ENCODE results near the gene CLSTN2. TPM values are rescaled to one million over a fixed set of nuclear protein-coding genes. Genes with fewer than 3 reads are reported as not detected.

Gene CLSTN2
- total and polyA plus RNA-seq, 5 donors from 2014 or later: not detected

DNA sequence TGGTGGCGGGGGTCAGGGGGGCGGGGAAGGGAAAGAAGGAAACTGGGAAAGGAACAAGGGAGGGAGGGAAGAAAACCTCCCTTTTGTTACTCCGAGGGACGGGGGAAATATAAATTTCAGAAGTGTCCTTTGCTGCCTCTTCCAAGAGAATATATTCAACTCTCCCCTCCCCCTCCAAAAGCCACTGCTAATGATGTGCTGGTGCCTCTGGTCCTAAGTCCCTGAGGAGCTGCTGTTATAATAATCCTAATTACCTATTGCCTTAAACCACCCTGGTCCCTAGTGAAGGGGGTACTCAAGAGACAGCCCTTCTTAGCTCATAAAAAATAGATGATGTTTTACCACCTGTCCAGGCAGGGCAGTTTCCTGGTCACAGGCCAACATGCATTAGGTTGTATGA, 624.6 kb downstream of the CLSTN2 start:
- no peaks in the 10 kb centered on the region for H3K27me3 ChIP-seq (ENCODE audit: control insufficient read depth, insufficient read depth, low read length)
- no peaks in the 10 kb centered on the region for H3K36me3 Mint-ChIP-seq
- H3K4me1 Mint-ChIP-seq: no peaks in the 10 kb centered on the region
- no peak overlapping the region for H3K4me3 Mint-ChIP-seq
- H3K4me3 ChIP-seq (ENCODE audit: low read depth, low read length): no peak overlapping the region
- ATAC-seq (ENCODE audit: low read depth in 2 of 2): no peak
- no peak overlapping the region for H3K27ac Mint-ChIP-seq
- no peak for DNase-seq
- no peaks in the 10 kb centered on the region for H3K36me3 ChIP-seq (ENCODE audit: control insufficient read depth, insufficient read depth, low read length)
- no peaks in the 10 kb centered on the region for H3K4me1 ChIP-seq (ENCODE audit: control insufficient read depth, insufficient read depth, low read length, poor library complexity, severe bottlenecking)
- no peaks in the 10 kb centered on the region for H3K27me3 Mint-ChIP-seq
- no peak overlapping the region for H3K27ac ChIP-seq (ENCODE audit: insufficient read depth, low read length, poor library complexity, severe bottlenecking)
- peaks cover 0 to 2% (median 1%) of the 10 kb centered on the region in 7 donors for H3K9me3 Mint-ChIP-seq
- no peaks in the 10 kb centered on the region for H3K9me3 ChIP-seq (ENCODE audit: control insufficient read depth in 2 of 2, low read length in 2 of 2)

DNA sequence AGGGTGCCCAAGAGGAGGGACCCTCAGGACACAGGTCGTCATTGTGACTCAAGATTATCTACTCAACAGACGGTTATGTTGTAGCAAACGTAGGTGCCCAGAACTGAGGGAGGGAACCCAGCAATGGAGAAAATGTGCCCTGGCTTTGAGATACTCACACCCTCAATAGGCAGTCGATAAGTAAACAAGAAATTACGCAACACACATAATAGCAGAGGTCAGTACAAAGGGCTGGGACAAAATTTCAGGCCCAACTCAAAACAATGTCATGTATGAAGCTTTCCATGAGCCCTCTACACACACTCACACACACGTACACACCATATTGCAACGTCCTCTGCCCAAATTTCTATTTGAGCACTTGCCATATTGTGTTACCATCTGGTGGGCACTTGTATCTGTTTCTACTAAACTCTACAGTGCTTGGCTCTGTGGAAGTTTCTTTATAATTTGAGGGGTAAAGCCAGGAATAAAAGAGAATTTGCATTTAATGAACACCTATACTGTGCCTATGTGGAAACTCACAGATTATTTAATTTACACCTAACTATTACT, 628.3 kb downstream of the CLSTN2 start:
- ATAC-seq (ENCODE audit: low read depth in 2 of 2): no peak

DNA sequence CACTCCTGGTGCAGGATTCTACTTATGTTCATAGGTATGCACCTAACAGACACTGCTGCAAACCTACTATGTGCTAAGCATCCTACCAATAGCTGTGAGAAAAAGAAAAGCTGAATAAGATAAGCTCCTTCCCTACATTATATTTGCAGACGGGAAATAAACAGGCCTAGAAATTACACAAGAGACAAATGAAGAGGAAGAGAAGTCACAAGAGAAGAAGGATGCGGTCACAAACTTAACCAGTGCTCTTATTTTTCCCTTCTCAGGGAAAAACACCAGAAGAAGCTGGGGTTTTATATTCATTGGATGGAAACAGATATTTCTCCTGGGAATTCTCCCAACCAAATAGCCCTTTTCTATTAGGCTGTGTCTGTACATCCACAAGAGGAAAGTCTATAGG, 633.1 kb downstream of the CLSTN2 start:
- H3K36me3 Mint-ChIP-seq: no peaks in the 10 kb centered on the region
- H3K4me1 Mint-ChIP-seq: no peaks in the 10 kb centered on the region
- DNase-seq (no peak), ATAC-seq (ENCODE audit: low read depth in 2 of 2) (no peak)
- no peak overlapping the region for H3K27ac Mint-ChIP-seq
- no peak overlapping the region for H3K4me3 Mint-ChIP-seq
- Histone ChIP-seq H3K9me3 (ENCODE audit: control insufficient read depth in 2 of 2, low read length in 2 of 2) (no peaks in the 10 kb centered on the region), H3K27me3 (ENCODE audit: control insufficient read depth, insufficient read depth, low read length) (no peaks in the 10 kb centered on the region), H3K27ac (ENCODE audit: insufficient read depth, low read length, poor library complexity, severe bottlenecking) (no peak overlapping the region), H3K4me1 (ENCODE audit: control insufficient read depth, insufficient read depth, low read length, poor library complexity, severe bottlenecking) (no peaks in the 10 kb centered on the region), H3K4me3 (ENCODE audit: low read depth, low read length) (no peak overlapping the region), H3K36me3 (ENCODE audit: control insufficient read depth, insufficient read depth, low read length) (no peaks in the 10 kb centered on the region)
- no peaks in the 10 kb centered on the region for H3K27me3 Mint-ChIP-seq
- peaks cover 0 to 2% (median 0%) of the 10 kb centered on the region in 7 donors for H3K9me3 Mint-ChIP-seq

More for the DNA sequence above, 628.3 kb downstream of the CLSTN2 start:
- no peaks in the 10 kb centered on the region for H3K36me3 Mint-ChIP-seq
- peaks cover 0 to 2% (median 2%) of the 10 kb centered on the region in 7 donors for H3K9me3 Mint-ChIP-seq
- Histone ChIP-seq H3K27ac (ENCODE audit: insufficient read depth, low read length, poor library complexity, severe bottlenecking) (no peak overlapping the region), H3K9me3 (ENCODE audit: control insufficient read depth in 2 of 2, low read length in 2 of 2) (no peaks in the 10 kb centered on the region), H3K4me3 (ENCODE audit: low read depth, low read length) (no peak overlapping the region), H3K36me3 (ENCODE audit: control insufficient read depth, insufficient read depth, low read length) (no peaks in the 10 kb centered on the region), H3K4me1 (ENCODE audit: control insufficient read depth, insufficient read depth, low read length, poor library complexity, severe bottlenecking) (no peaks in the 10 kb centered on the region), H3K27me3 (ENCODE audit: control insufficient read depth, insufficient read depth, low read length) (no peaks in the 10 kb centered on the region)
- no peak for DNase-seq
- no peak overlapping the region for H3K4me3 Mint-ChIP-seq
- H3K27me3 Mint-ChIP-seq: no peaks in the 10 kb centered on the region
- H3K27ac Mint-ChIP-seq: no peak overlapping the region
- H3K4me1 Mint-ChIP-seq: no peaks in the 10 kb centered on the region

DNA sequence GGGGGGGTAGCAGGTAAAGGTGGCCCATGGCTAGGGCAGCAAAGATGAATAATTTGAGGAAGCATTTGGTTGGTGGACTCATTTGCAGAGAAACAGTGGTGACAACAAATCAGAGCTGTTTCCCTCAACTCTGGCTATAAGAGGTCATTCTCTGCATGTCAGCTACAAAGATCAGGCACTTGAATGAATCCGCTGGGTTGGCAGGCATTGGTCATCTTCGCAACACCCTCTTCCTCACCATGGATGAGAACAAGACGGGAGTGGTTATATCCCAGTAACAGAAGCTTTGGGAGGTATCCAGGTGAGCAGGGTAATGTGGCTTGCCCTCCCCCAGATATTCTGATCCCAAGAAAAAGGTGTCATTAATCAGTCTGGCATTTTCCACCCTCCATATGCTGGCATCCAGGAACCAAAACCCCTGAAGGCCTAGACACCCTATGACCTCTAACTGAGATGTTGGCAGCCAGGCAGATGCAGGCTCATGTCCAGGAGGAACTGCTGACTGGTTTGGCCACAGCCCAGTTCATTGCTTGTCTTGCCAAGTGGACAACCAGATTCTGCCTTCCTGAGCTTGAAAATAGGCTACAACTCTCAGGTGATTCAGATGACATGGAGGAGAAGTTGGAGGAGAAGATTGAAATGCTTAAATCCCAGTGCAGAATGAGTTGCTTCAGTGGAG, 634.0 kb downstream of the CLSTN2 start:
- H3K4me1 Mint-ChIP-seq: no peaks in the 10 kb centered on the region
- no peak overlapping the region for H3K27ac ChIP-seq (ENCODE audit: insufficient read depth, low read length, poor library complexity, severe bottlenecking)
- no peaks in the 10 kb centered on the region for H3K9me3 ChIP-seq (ENCODE audit: control insufficient read depth in 2 of 2, low read length in 2 of 2)
- H3K27me3 ChIP-seq (ENCODE audit: control insufficient read depth, insufficient read depth, low read length): no peaks in the 10 kb centered on the region
- H3K9me3 Mint-ChIP-seq: peaks cover 0 to 2% (median 0%) of the 10 kb centered on the region in 7 donors
- H3K4me3 Mint-ChIP-seq: no peak overlapping the region
- DNase-seq (no peak), ATAC-seq (ENCODE audit: low read depth in 2 of 2) (peak in 1 of 2 donors; percentile 14)
- no peak overlapping the region for H3K4me3 ChIP-seq (ENCODE audit: low read depth, low read length)
- H3K36me3 ChIP-seq (ENCODE audit: control insufficient read depth, insufficient read depth, low read length): no peaks in the 10 kb centered on the region
- no peak overlapping the region for H3K27ac Mint-ChIP-seq
- H3K36me3 Mint-ChIP-seq: no peaks in the 10 kb centered on the region
- H3K27me3 Mint-ChIP-seq: no peaks in the 10 kb centered on the region
- H3K4me1 ChIP-seq (ENCODE audit: control insufficient read depth, insufficient read depth, low read length, poor library complexity, severe bottlenecking): no peaks in the 10 kb centered on the region

DNA sequence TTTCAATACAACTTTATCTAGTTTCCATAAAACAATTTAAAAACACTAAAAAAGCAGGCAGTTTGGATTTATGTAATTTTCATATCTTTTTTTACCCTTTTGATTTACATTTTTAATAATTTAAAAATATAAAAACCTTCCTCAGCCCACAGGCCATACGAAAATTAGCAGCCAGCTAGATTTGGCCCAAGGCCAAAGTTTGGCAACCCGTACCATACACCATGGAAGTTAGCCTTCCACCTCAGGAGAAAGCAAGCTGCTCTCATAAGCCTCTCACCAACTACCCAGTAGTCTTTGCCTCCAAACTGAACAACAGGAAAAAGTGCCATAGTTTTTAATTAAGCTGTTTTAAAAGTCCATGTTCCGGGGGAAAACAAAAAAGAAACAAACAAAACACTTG, 635.6 kb downstream of the CLSTN2 start:
- H3K36me3 ChIP-seq (ENCODE audit: control insufficient read depth, insufficient read depth, low read length): no peaks in the 10 kb centered on the region
- H3K27me3 Mint-ChIP-seq: no peaks in the 10 kb centered on the region
- no peaks in the 10 kb centered on the region for H3K9me3 ChIP-seq (ENCODE audit: control insufficient read depth in 2 of 2, low read length in 2 of 2)
- H3K27me3 ChIP-seq (ENCODE audit: control insufficient read depth, insufficient read depth, low read length): no peaks in the 10 kb centered on the region
- H3K9me3 Mint-ChIP-seq: peaks cover 0 to 3% (median 0%) of the 10 kb centered on the region in 7 donors
- H3K27ac Mint-ChIP-seq: no peak overlapping the region
- no peak overlapping the region for H3K4me3 Mint-ChIP-seq
- H3K27ac ChIP-seq (ENCODE audit: insufficient read depth, low read length, poor library complexity, severe bottlenecking): no peak overlapping the region
- no peaks in the 10 kb centered on the region for H3K36me3 Mint-ChIP-seq
- no peak for ATAC-seq (ENCODE audit: low read depth in 2 of 2)
- DNase-seq: no peak
- no peak overlapping the region for H3K4me3 ChIP-seq (ENCODE audit: low read depth, low read length)
- no peaks in the 10 kb centered on the region for H3K4me1 Mint-ChIP-seq
- H3K4me1 ChIP-seq (ENCODE audit: control insufficient read depth, insufficient read depth, low read length, poor library complexity, severe bottlenecking): no peaks in the 10 kb centered on the region

DNA sequence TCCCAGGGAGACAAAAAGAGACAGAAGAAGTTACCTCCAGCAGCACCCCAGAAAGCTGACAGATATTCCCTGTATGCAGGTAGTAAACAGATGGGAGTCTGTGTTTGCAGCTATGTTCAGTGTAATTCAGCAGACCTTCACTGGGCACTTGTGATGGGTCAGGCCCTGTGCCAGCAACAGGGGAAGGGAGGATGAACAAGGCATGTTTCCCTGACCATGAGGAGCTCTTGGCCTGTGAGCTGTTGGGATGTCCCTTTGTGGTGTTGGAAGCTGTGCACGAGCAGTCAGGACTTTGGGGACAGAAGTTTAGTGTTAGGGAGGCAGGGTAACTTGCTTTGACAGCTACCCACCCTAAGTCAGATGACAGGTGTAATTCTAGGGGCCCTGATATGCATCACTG, 636.9 kb downstream of the CLSTN2 start:
- H3K9me3 Mint-ChIP-seq: peaks cover 0 to 3% (median 0%) of the 10 kb centered on the region in 7 donors
- Histone ChIP-seq H3K27ac (ENCODE audit: insufficient read depth, low read length, poor library complexity, severe bottlenecking) (no peak overlapping the region), H3K36me3 (ENCODE audit: control insufficient read depth, insufficient read depth, low read length) (no peaks in the 10 kb centered on the region), H3K9me3 (ENCODE audit: control insufficient read depth in 2 of 2, low read length in 2 of 2) (no peaks in the 10 kb centered on the region), H3K4me1 (ENCODE audit: control insufficient read depth, insufficient read depth, low read length, poor library complexity, severe bottlenecking) (no peaks in the 10 kb centered on the region), H3K4me3 (ENCODE audit: low read depth, low read length) (no peak overlapping the region), H3K27me3 (ENCODE audit: control insufficient read depth, insufficient read depth, low read length) (no peaks in the 10 kb centered on the region)
- ATAC-seq (ENCODE audit: low read depth in 2 of 2) (no peak), DNase-seq (no peak)
- no peaks in the 10 kb centered on the region for H3K4me1 Mint-ChIP-seq
- H3K36me3 Mint-ChIP-seq: no peaks in the 10 kb centered on the region
- no peak overlapping the region for H3K4me3 Mint-ChIP-seq
- no peaks in the 10 kb centered on the region for H3K27me3 Mint-ChIP-seq
- H3K27ac Mint-ChIP-seq: no peak overlapping the region

DNA sequence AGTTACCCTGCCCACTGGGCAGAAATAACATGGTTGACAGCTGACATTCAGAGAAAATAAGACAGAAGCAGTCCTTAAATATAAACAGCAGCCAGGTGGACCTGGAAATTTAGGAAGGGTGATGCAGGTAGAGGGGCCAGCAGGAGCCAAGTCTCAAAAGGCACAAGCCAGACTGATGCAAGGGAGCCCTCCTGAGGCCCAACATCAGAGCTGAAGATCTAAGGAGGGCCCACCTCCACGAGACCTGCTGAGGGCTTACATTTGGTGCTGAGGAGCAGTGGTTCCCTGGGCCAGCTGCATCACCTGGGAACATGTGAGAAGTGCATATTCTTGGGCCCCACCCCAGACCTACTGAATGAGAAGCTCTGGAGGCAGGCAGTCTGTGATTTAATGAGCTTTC, 637.3 kb downstream of the CLSTN2 start:
- H3K4me1 Mint-ChIP-seq: no peaks in the 10 kb centered on the region
- no peak for DNase-seq
- Histone ChIP-seq H3K36me3 (ENCODE audit: control insufficient read depth, insufficient read depth, low read length) (no peaks in the 10 kb centered on the region), H3K4me3 (ENCODE audit: low read depth, low read length) (no peak overlapping the region), H3K9me3 (ENCODE audit: control insufficient read depth in 2 of 2, low read length in 2 of 2) (no peaks in the 10 kb centered on the region), H3K27ac (ENCODE audit: insufficient read depth, low read length, poor library complexity, severe bottlenecking) (no peak overlapping the region), H3K27me3 (ENCODE audit: control insufficient read depth, insufficient read depth, low read length) (no peaks in the 10 kb centered on the region), H3K4me1 (ENCODE audit: control insufficient read depth, insufficient read depth, low read length, poor library complexity, severe bottlenecking) (no peaks in the 10 kb centered on the region)
- H3K36me3 Mint-ChIP-seq: no peaks in the 10 kb centered on the region
- H3K27me3 Mint-ChIP-seq: no peaks in the 10 kb centered on the region
- H3K27ac Mint-ChIP-seq: no peak overlapping the region
- peaks cover 0 to 3% (median 0%) of the 10 kb centered on the region in 7 donors for H3K9me3 Mint-ChIP-seq
- no peak overlapping the region for H3K4me3 Mint-ChIP-seq
- ATAC-seq (ENCODE audit: low read depth in 2 of 2): no peak

DNA sequence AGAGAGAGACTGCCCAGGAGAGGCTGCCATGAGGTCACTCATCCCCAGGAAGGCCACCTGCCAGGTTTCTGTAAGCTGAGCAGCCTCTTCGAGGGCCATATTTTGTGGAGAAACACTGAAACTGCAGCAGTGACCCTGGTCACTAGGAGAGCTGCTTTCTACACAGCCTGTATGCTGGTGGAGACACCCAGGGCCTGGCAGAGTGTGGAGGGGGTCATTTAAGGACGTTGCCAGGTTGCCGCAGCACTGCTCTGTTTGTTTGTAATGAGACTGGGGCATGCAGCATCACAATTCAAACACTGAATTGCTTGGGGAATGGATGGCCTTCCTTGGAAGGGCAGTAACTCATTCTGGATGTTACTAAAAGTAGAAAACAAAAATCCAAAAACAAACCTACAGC, 638.0 kb downstream of the CLSTN2 start:
- Mint-ChIP-seq H3K4me1 (no peaks in the 10 kb centered on the region), H3K36me3 (no peaks in the 10 kb centered on the region), H3K27me3 (no peaks in the 10 kb centered on the region), H3K9me3 (peaks cover 0 to 3% (median 0%) of the 10 kb centered on the region in 7 donors), H3K4me3 (no peak overlapping the region), H3K27ac (no peak overlapping the region)
- no peaks in the 10 kb centered on the region for H3K4me1 ChIP-seq (ENCODE audit: control insufficient read depth, insufficient read depth, low read length, poor library complexity, severe bottlenecking)
- no peak overlapping the region for H3K27ac ChIP-seq (ENCODE audit: insufficient read depth, low read length, poor library complexity, severe bottlenecking)
- DNase-seq: no peak
- no peak for ATAC-seq (ENCODE audit: low read depth in 2 of 2)
- H3K36me3 ChIP-seq (ENCODE audit: control insufficient read depth, insufficient read depth, low read length): no peaks in the 10 kb centered on the region
- no peak overlapping the region for H3K4me3 ChIP-seq (ENCODE audit: low read depth, low read length)
- no peaks in the 10 kb centered on the region for H3K27me3 ChIP-seq (ENCODE audit: control insufficient read depth, insufficient read depth, low read length)
- H3K9me3 ChIP-seq (ENCODE audit: control insufficient read depth in 2 of 2, low read length in 2 of 2): no peaks in the 10 kb centered on the region

Measured in CD4-positive, CD25-positive, alpha-beta regulatory T cell (primary cell).